Activated T-cell treated with anti-CD3 and anti-CD28 coated beads for 48 hours (primary cell): ENCODE data around the gene SIGLECL1.
"Not testable (repeated sequence)": the region's sequence is repeated elsewhere in the genome, so short reads cannot be mapped to it uniquely, and the experiment has no call there.

ENCODE experiments used
- DNase-seq: peaks from one replicate; pipeline ENCODE4 v3.0.0-alpha.2; 2020; ENCODE audit warnings: low read depth

The SIGLECL1 gene

GRCh38 chr19:51250786-51251467 is at the start of gene SIGLECL1:
SIGLECL1 (plus strand) TSS chr19:51251080; CDS start chr19:51264073, 12,993 bp downstream.
- no peak for DNase-seq

- DNase-seq = no peak
These were observed 49.2 kb upstream of the SIGLECL1 start for GRCh38 chr19:51201712-51202111.

- DNase-seq = no peak
These were observed 47.0 kb upstream of the SIGLECL1 start for GRCh38 chr19:51203916-51204315.

GRCh38 chr19:51204321-51204720 is 46.6 kb upstream of the SIGLECL1 start:
- DNase-seq = no peak

GRCh38 chr19:51207747-51208146 is 43.1 kb upstream of the SIGLECL1 start:
- DNase-seq = no peak

GRCh38 chr19:51210191-51210784 is 40.6 kb upstream of the SIGLECL1 start:
- no peak for DNase-seq

- DNase-seq = not testable (repeated sequence)
These were observed 40.0 kb upstream of the SIGLECL1 start for GRCh38 chr19:51210874-51211361.

GRCh38 chr19:51211833-51212232 is 39.0 kb upstream of the SIGLECL1 start:
- no peak for DNase-seq

- no peak for DNase-seq
These were observed 31.6 kb upstream of the SIGLECL1 start for GRCh38 chr19:51219307-51219706.

GRCh38 chr19:51219971-51220370 is 30.9 kb upstream of the SIGLECL1 start:
- DNase-seq = no peak

GRCh38 chr19:51220996-51221395 is 29.9 kb upstream of the SIGLECL1 start:
- DNase-seq = no peak

GRCh38 chr19:51224163-51224641 is 26.7 kb upstream of the SIGLECL1 start:
- DNase-seq = no peak

- not testable (repeated sequence) for DNase-seq
These were observed 25.9 kb upstream of the SIGLECL1 start, which contains the start of gene CD33 for GRCh38 chr19:51224898-51225393. CD33 (plus strand) TSS chr19:51225080; CDS start chr19:51225119, 39 bp downstream.

- DNase-seq = no peak
These were observed 24.8 kb upstream of the SIGLECL1 start for GRCh38 chr19:51226067-51226466.

GRCh38 chr19:51227326-51227725 is 23.6 kb upstream of the SIGLECL1 start:
- DNase-seq = no peak

- no peak for DNase-seq
These were observed 22.9 kb upstream of the SIGLECL1 start for GRCh38 chr19:51227966-51228365.

- no peak for DNase-seq
These were observed 10.0 kb upstream of the SIGLECL1 start for GRCh38 chr19:51240866-51241265.

- DNase-seq = no peak
These were observed 7.8 kb upstream of the SIGLECL1 start for GRCh38 chr19:51242881-51243630.

GRCh38 chr19:51246164-51246552 is 4.7 kb upstream of the SIGLECL1 start:
- DNase-seq = no peak

GRCh38 chr19:51247972-51248590 is 2.8 kb upstream of the SIGLECL1 start:
- no peak for DNase-seq

GRCh38 chr19:51251468-51251820 is 564 bp downstream of the SIGLECL1 start:
- no peak for DNase-seq
